COR-L47 (cell line): Measurements from ENCODE around the gene ZC3HAV1L.
"Not testable (repeated sequence)": the region's sequence is repeated elsewhere in the genome, so short reads cannot be mapped to it uniquely, and the experiment has no call there.

ENCODE experiments used
- DNase-seq: peaks from one replicate; lab custom pipeline; 2025; lab: John Stamatoyannopoulos, UW

The ZC3HAV1L gene

GRCh38 chr7:139054101-139054500, 18.3 kb upstream of the ZC3HAV1L start:
- DNase-seq, result no peak

GRCh38 chr7:139051655-139052054, 15.8 kb upstream of the ZC3HAV1L start:
- DNase-seq, result no peak

GRCh38 chr7:139049936-139050335, 14.1 kb upstream of the ZC3HAV1L start:
- no peak for DNase-seq

GRCh38 chr7:139049111-139049510, 13.3 kb upstream of the ZC3HAV1L start:
- no peak for DNase-seq

GRCh38 chr7:139047970-139048369, 12.1 kb upstream of the ZC3HAV1L start:
- DNase-seq, result no peak

GRCh38 chr7:139046143-139046542, 10.3 kb upstream of the ZC3HAV1L start:
- peak; percentile 96 for DNase-seq

GRCh38 chr7:139044813-139045794, 9.3 kb upstream of the ZC3HAV1L start:
- no peak for DNase-seq

DNA sequence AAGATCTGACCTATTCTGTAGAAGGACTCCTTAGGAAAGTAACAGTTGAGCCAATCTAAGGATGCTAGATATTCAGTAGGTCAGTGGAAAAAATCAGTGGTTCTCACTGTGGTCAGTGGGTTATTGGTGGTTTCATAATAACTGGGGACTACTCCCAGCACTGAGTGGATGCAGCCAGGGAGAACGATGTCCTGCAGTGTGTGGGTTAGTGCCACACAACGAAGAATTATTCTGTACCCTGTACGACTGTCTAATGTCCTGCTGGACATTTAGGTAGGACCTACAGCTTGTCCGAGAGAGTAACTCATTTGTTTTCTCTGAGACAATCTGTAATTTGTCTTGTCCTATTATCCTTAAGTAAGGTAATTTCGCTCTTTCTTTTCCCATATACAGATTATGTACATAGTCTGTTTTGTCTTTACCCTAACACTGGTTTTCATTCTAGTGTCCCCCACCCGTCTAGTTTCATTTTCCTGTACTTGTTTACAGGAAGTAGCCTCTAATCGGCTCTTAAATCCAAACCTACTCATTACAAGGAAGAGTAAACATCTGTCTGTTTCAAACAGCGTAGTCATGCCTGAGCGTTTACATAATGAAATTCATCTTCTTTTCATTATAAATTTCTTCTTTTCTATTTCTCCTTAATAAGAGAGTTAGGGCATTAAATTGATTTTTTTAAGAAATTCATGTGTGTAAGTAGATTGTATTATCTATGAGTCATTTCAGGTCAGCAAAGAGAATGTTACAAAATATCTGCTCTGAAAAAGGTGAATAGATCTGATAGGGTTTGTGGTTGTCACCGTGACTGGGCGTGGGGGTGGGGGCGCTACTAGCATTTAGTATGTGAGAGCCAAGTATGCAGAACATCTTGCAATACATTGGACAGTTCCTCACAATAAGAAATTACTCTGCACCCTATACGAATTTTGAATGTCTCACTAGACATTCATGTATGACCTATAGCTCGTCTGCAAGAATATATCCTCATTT, 8.3 kb upstream of the ZC3HAV1L start:
- peak; percentile 66 for DNase-seq

DNA sequence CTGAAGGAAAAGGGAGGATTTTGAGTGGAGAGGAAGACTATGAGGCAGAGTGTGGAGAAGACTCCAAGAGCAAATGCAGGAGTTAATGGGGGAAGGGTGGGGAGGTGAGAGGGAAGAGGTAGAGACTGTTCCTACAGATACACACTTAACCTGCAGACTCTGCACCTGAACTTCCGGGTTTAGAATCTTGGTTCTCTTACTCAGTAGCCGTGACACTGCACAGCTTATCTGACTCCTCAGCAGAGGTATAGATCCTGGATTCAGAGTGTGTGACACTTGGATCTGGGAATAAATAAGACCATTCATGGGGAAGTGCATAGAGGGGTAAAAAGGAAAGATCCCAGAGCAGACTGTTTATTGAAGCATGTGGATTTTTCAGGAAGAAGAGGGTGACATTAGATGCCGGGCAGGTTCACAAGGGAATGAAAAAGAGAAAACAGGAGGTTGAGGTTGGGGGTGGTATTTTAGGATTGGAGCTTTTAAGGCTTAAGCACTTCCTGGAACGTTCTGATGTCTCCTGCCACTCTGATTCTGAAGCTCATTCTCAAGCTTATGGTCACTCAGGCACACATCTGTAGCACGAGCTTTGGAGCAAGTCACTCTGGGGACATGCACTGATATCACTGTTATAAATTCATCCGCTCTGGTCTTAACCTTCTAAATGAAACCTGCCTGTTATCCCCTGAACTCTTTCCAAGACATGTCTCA, 5.7 kb upstream of the ZC3HAV1L start:
- DNase-seq, result no peak

- no peak for DNase-seq
Observed at GRCh38 chr7:139038691-139039090, 2.8 kb upstream of the ZC3HAV1L start.

- DNase-seq, result no peak
Observed at GRCh38 chr7:139036901-139037300, 1.1 kb upstream of the ZC3HAV1L start.

DNA sequence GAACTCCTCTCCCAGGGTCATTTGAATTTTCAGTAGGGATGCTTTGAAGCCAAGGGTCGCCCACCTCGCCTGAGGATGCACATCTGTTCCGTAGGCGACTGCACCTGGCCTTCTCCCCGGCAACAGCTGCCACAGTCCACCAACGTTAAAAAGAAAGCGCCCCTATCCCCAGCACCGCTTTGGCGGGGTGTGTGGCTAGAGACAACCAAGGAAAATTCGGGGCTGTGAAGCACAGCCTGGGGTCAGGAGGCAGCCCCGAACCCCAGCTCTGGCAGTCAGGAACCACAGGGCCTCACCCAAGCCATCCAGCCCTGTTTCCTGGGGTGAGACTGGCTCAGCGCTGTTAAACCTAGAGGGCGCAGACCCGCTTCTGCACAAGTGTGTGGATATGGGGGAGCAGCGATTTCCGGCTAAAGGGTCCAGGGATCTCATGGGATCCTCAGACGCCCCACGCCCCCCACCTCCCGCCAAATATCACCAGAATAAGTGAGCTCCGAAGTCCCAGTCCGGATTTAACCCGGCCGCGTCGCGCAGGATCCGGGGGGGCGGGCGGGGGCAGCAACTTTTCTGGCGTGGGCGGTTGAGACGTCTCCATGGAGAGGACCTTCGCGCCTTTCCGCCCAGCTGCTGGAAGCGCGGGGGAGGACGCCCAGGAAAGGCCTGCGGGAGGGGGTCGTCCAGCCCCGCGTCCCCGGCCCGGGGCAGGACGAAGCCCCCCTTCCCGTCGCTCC, 822 bp downstream of the ZC3HAV1L start:
- DNase-seq, result peak; percentile 53

DNA sequence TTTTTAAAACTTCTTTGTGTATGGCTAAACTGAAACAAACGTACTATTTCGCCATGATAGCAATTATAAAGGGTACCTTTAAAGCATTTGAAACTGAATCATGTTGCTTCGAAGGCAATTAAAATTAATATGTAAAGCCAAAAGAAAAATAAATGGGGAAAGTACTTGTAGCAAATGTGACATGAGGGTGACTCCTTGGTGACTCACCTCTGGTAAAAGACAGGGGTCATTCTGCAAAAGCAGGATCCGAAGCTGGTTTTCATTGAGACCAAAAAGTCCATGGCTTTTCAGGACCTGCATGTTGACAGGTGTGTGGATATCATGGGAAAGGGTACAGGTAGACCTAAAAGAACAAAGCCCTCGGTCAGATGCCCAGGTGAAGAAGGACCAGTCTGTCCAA, 1.5 kb downstream of the ZC3HAV1L start:
- DNase-seq, result no peak

DNA sequence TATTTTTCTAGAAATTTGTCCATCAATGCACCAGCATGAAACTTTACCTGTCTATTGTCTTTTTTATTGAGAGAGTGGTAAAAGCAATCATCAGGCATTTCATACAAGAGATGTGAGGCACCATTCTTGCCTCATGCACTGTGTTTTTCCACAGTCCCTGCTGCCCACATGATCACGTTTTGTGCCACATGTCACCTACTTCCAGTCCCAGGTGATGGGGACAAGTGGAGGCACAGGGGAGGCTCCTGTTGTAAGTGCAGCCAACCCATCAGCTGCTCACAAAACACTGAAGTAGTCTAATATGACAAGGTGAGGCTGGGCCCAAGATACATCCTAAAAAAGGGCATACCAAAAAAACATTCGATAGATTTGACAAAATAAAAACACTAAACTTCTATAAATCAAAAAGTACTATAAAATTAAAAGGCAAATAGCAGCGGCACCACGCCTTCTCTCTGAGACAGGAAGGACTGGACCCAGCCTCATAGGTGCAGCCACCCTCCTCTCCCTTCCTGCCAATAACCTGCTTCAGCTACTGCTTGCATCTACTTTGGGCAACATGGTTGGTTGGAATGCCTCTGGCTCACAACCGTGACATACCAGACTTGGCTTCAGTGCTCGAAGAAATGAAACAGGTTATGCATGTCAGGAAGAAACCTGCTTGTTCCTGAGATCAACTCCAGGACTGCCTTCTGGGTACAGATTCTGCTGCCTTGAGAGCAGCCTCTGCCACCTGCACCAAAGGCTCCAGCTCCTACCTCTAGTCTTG, 2.3 kb downstream of the ZC3HAV1L start:
- DNase-seq, result no peak

DNA sequence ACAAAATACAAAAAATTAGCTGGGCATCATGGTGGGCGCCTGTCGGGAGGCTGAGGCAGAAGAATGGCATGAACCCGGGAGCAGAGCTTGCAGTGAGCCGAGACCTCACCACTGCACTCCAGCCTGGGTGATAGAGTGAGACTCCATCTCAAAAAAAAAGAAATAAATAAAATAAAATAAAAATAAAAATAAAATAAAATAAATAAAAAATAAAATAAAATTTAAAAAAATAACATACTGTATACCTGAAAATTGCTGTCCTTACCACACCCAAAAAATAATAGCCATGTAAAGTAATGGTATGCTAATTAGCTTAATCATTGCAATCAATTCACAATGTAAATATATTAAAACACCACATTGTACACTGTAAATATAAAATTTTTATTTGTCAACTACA, 3.4 kb downstream of the ZC3HAV1L start:
- DNase-seq, result no peak

GRCh38 chr7:139029353-139029752, 6.5 kb downstream of the ZC3HAV1L start:
- no peak for DNase-seq

DNA sequence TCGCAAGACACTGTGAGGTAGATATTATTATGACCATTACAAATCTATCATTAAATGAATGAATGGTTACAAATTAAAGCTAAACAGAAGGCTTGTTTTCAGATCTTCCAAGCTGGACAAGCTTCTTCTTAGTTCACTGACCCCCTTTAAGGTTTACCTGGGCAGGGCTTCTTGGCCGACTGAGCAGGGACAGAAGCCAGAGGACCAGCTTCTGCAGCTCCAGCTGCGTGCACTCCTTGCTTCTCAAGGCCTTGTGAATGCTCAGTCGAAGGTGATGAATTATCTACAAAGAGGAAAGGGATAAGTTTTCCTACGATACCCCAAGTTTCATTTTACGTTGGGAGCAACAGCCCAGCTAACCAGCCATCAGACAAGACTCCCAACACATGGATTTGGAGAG, 9.3 kb downstream of the ZC3HAV1L start:
- no peak for DNase-seq

DNA sequence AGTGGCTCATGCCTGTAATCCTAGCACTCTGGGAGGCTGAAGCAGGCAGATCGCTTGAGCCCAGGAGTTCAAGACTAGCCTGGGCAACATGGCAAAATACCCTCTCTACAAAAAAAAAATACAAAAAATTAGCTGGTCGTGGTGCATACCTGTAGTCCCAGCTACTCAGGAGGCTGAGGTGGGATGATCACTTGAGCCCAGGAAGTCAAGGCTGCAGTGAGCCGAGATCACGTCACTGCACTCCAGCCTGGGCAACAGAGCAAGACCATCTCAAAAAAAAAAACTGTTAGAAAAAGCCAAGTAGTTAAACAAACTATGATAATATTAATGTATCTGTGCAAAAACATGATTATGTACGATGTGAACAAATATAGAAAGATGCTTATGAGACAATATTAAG, 10.0 kb downstream of the ZC3HAV1L start:
- DNase-seq, result not testable (repeated sequence)

GRCh38 chr7:139023076-139023475, 12.8 kb downstream of the ZC3HAV1L start:
- DNase-seq, result no peak

GRCh38 chr7:139022286-139022685, 13.6 kb downstream of the ZC3HAV1L start:
- DNase-seq, result no peak
